Measurements from ENCODE around the gene TCF4. TPM values are rescaled to one million over a fixed set of nuclear protein-coding genes. Genes with fewer than 3 reads are reported as not detected.

TCF4 gene
- total and polyA plus RNA-seq, 5 donors = 17.3 to 73.6 (median 58.7) TPM

GRCh38 chr18:55573386-55573785, 14.6 kb downstream of the TCF4 start:
- WGBS = 80% methylated on average over 2 of the region's 2 CpGs
- Histone ChIP-seq H3K27ac (ENCODE audit: low read length) (no peak overlapping the region), H3K27me3 (ENCODE audit: control insufficient read depth, insufficient read depth) (no peaks in the 10 kb centered on the region), H3K4me1 (ENCODE audit: control insufficient read depth, insufficient read depth, low read length) (no peaks in the 10 kb centered on the region), H3K9me3 (ENCODE audit: control insufficient read depth, low read length) (no peaks in the 10 kb centered on the region), H3K4me3 (ENCODE audit: low read length) (no peak overlapping the region)
- DNase-seq = no peak
- intact Hi-C loops (cut with DNase I) = no loop called here
- no peak for ATAC-seq

GRCh38 chr18:55570966-55571365, 17.0 kb downstream of the TCF4 start:
- no peak overlapping the region for H3K27ac ChIP-seq (ENCODE audit: low read length)
- DNase-seq = no peak
- H3K4me1 ChIP-seq (ENCODE audit: control insufficient read depth, insufficient read depth, low read length) = no peaks in the 10 kb centered on the region
- no peaks in the 10 kb centered on the region for H3K9me3 ChIP-seq (ENCODE audit: control insufficient read depth, low read length)
- intact Hi-C loops (cut with DNase I) = no loop called here
- H3K4me3 ChIP-seq (ENCODE audit: low read length) = no peak overlapping the region
- ATAC-seq = no peak
- no peaks in the 10 kb centered on the region for H3K27me3 ChIP-seq (ENCODE audit: control insufficient read depth, insufficient read depth)

GRCh38 chr18:55566456-55566935, 21.5 kb downstream of the TCF4 start:
- Histone ChIP-seq H3K4me3 (ENCODE audit: low read length) (no peak overlapping the region), H3K27me3 (ENCODE audit: control insufficient read depth, insufficient read depth) (no peaks in the 10 kb centered on the region), H3K27ac (ENCODE audit: low read length) (no peak overlapping the region), H3K9me3 (ENCODE audit: control insufficient read depth, low read length) (no peaks in the 10 kb centered on the region), H3K4me1 (ENCODE audit: control insufficient read depth, insufficient read depth, low read length) (no peaks in the 10 kb centered on the region)
- DNase-seq (no peak), ATAC-seq (no peak)
- intact Hi-C loops (cut with DNase I) = no loop called here
- 89% methylated on average over 2 of the region's 2 CpGs for WGBS

- 75% methylated on average over 2 of the region's 2 CpGs for WGBS
- Histone ChIP-seq H3K9me3 (ENCODE audit: control insufficient read depth, low read length) (no peaks in the 10 kb centered on the region), H3K4me1 (ENCODE audit: control insufficient read depth, insufficient read depth, low read length) (no peaks in the 10 kb centered on the region), H3K27ac (ENCODE audit: low read length) (no peak overlapping the region), H3K27me3 (ENCODE audit: control insufficient read depth, insufficient read depth) (no peaks in the 10 kb centered on the region), H3K4me3 (ENCODE audit: low read length) (no peak overlapping the region)
- ATAC-seq = no peak
- intact Hi-C loops (cut with DNase I) = no loop called here
- DNase-seq = no peak
Observed at GRCh38 chr18:55559739-55560138, 28.3 kb downstream of the TCF4 start.

DNA sequence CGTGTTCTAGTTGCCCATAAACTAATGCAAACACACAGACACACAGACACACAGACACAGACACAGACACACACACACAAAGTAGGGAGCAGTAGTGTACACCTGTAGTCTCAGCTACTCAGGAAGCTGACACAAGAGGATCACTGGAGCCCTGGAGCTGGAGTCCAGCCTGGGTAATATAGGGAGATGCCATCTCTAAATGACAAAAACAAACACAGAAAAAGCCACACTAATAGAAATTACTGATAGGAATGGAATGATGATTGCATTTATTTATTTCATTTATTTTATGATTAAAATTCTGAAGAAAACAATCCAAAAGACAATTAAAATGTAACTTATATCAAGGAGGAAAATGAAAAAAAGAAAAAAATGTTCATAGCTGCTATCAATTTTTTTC, 30.8 kb downstream of the TCF4 start:
- DNase-seq (no peak), ATAC-seq (no peak)
- H3K27me3 ChIP-seq (ENCODE audit: control insufficient read depth, insufficient read depth) = no peaks in the 10 kb centered on the region
- H3K4me1 ChIP-seq (ENCODE audit: control insufficient read depth, insufficient read depth, low read length) = no peaks in the 10 kb centered on the region
- H3K27ac ChIP-seq (ENCODE audit: low read length) = no peak overlapping the region
- intact Hi-C loops (cut with DNase I) = no loop called here
- no peak overlapping the region for H3K4me3 ChIP-seq (ENCODE audit: low read length)
- no peaks in the 10 kb centered on the region for H3K9me3 ChIP-seq (ENCODE audit: control insufficient read depth, low read length)
- 90% methylated on average over 1 of the region's 1 CpG for WGBS

DNA sequence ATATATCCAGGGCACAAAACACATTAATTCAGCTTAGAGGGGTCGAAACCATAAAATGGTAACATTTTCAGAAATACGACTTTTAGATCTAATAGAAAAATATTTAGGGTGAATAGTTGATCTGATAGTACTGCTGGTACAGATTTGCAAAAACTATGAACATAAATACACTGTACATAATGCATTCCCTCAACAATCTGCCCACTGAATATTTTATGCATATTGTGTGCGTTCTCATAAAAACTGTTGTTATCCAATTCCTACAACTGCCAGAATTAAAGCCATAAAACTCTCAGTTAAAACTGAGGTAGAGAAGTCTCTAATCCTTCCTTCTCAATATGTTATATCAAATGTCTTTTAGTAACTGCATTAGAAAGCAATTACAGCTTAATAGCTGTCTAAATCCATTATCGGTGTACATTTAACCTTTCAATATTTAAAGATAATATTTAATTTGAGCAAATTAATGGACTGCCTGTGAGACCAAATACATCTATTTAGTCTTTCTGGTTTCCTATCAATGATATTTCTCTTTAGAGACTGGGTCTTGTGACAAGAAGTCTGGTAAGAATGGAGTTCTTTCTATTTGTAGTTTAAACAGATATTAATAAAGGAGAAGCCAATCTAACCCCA, 32.5 kb downstream of the TCF4 start:
- 95% methylated on average over 4 of the region's 4 CpGs for WGBS
- ATAC-seq (no peak), DNase-seq (no peak)
- Histone ChIP-seq H3K4me3 (ENCODE audit: low read length) (no peak overlapping the region), H3K4me1 (ENCODE audit: control insufficient read depth, insufficient read depth, low read length) (peaks cover 2% of the 10 kb centered on the region), H3K9me3 (ENCODE audit: control insufficient read depth, low read length) (no peaks in the 10 kb centered on the region), H3K27ac (ENCODE audit: low read length) (no peak overlapping the region), H3K27me3 (ENCODE audit: control insufficient read depth, insufficient read depth) (no peaks in the 10 kb centered on the region)
- intact Hi-C loops (cut with DNase I) = no loop called here

GRCh38 chr18:55552526-55553189, 35.3 kb downstream of the TCF4 start:
- Histone ChIP-seq H3K27ac (ENCODE audit: low read length) (no peak overlapping the region), H3K4me3 (ENCODE audit: low read length) (no peak overlapping the region), H3K9me3 (ENCODE audit: control insufficient read depth, low read length) (no peaks in the 10 kb centered on the region), H3K4me1 (ENCODE audit: control insufficient read depth, insufficient read depth, low read length) (peaks cover 4% of the 10 kb centered on the region), H3K27me3 (ENCODE audit: control insufficient read depth, insufficient read depth) (no peaks in the 10 kb centered on the region)
- DNase-seq = no peak
- ATAC-seq = no peak
- intact Hi-C loops (cut with DNase I) = no loop called here
- WGBS = 90% methylated on average over 11 of the region's 11 CpGs

DNA sequence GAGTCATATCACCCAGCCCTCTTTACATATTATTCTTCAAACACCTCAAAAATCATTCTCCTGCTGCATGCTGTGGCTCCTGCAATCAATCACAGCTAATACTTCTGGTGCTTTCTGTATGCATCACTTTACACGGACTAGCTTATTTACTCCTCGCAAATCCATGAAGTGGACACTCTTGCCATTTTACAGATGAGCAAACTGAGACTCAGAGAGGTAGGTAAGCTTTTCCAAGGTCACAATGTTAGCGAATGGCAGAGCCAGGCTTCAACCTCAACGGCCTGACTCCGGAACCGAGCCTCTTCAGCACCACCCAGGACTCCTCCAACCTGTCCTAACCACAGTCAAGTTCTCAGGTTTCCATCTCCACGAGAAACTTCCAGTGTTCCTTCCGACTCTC, 36.8 kb downstream of the TCF4 start:
- H3K4me3 ChIP-seq (ENCODE audit: low read length) = no peak overlapping the region
- H3K27me3 ChIP-seq (ENCODE audit: control insufficient read depth, insufficient read depth) = no peaks in the 10 kb centered on the region
- DNase-seq (no peak), ATAC-seq (no peak)
- peaks cover 4% of the 10 kb centered on the region for H3K4me1 ChIP-seq (ENCODE audit: control insufficient read depth, insufficient read depth, low read length)
- intact Hi-C loops (cut with DNase I) = no loop called here
- 94% methylated on average over 8 of the region's 8 CpGs for WGBS
- no peaks in the 10 kb centered on the region for H3K9me3 ChIP-seq (ENCODE audit: control insufficient read depth, low read length)
- no peak overlapping the region for H3K27ac ChIP-seq (ENCODE audit: low read length)

DNA sequence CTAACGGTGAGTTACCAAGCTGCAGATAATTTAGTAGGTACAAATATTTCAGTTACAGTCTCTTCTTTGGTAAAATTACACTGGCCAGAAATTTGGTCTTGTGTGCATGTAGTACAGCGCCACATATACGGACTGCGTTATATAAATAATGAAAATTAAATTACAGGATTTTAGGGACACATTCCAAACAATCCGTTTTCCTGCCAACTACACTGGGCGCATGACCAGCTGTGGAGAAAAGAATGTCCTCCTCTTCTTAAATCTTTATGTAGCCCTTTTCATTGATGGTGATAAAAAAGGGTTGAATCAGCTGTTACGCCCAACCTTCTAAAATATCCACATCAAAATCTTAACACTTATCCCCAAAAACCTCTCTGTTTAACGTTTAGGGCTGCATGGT, 37.5 kb downstream of the TCF4 start:
- no peaks in the 10 kb centered on the region for H3K27me3 ChIP-seq (ENCODE audit: control insufficient read depth, insufficient read depth)
- H3K4me3 ChIP-seq (ENCODE audit: low read length) = no peak overlapping the region
- DNase-seq = no peak
- peaks cover 4% of the 10 kb centered on the region for H3K4me1 ChIP-seq (ENCODE audit: control insufficient read depth, insufficient read depth, low read length)
- H3K9me3 ChIP-seq (ENCODE audit: control insufficient read depth, low read length) = no peaks in the 10 kb centered on the region
- ATAC-seq = no peak
- H3K27ac ChIP-seq (ENCODE audit: low read length) = no peak overlapping the region
- intact Hi-C loops (cut with DNase I) = no loop called here
- 69% methylated on average over 8 of the region's 8 CpGs for WGBS

- Histone ChIP-seq H3K4me3 (ENCODE audit: low read length) (no peak overlapping the region), H3K4me1 (ENCODE audit: control insufficient read depth, insufficient read depth, low read length) (peaks cover 4% of the 10 kb centered on the region), H3K9me3 (ENCODE audit: control insufficient read depth, low read length) (no peaks in the 10 kb centered on the region), H3K27ac (ENCODE audit: low read length) (no peak overlapping the region), H3K27me3 (ENCODE audit: control insufficient read depth, insufficient read depth) (no peaks in the 10 kb centered on the region)
- ATAC-seq (no peak), DNase-seq (no peak)
- 84% methylated on average over 5 of the region's 5 CpGs for WGBS
- intact Hi-C loops (cut with DNase I) = no loop called here
Observed at GRCh38 chr18:55549474-55550104, 38.4 kb downstream of the TCF4 start.

GRCh38 chr18:55547705-55548056, 40.3 kb downstream of the TCF4 start:
- Histone ChIP-seq H3K9me3 (ENCODE audit: control insufficient read depth, low read length) (no peaks in the 10 kb centered on the region), H3K4me3 (ENCODE audit: low read length) (no peak overlapping the region), H3K4me1 (ENCODE audit: control insufficient read depth, insufficient read depth, low read length) (peaks cover 4% of the 10 kb centered on the region), H3K27ac (ENCODE audit: low read length) (no peak overlapping the region), H3K27me3 (ENCODE audit: control insufficient read depth, insufficient read depth) (no peaks in the 10 kb centered on the region)
- no peak for ATAC-seq
- intact Hi-C loops (cut with DNase I) = no loop called here
- 58% methylated on average over 5 of the region's 5 CpGs for WGBS
- DNase-seq = no peak

Measured in right cardiac atrium (tissue), 5 donors.